BE2C (cell line): ENCODE data around the gene PHETA2.

Experiments
- DNase-seq: peaks from one replicate; pipeline ENCODE4 v3.0.0-alpha.2; 2020
- H3K27me3 ChIP-seq: fragments of 250-450 bp; sonication (Bioruptor Pico); 2 replicates; pipeline ENCODE4 v1.5.1; 2020; ENCODE audit warnings: mild to moderate bottlenecking
- H3K36me3 ChIP-seq: fragments of 250-450 bp; sonication (Bioruptor Pico); 2 replicates; pipeline ENCODE4 v1.5.1; 2020; ENCODE audit warnings: mild to moderate bottlenecking
- H3K4me1 ChIP-seq: fragments of 250-450 bp; sonication (Bioruptor Pico); 2 replicates; pipeline ENCODE4 v1.5.1; 2020
- H3K4me3 ChIP-seq: 2 replicates; pipeline ENCODE4 v1.5.1; 2011; ENCODE audit warnings: low read depth, low read length
- H3K9me3 ChIP-seq: fragments of 250-450 bp; sonication (Bioruptor Pico); 2 replicates; pipeline ENCODE4 v1.5.1; 2020
- TF ChIP-seq, protein P1 (sequence below): IDR thresholded peaks from 2 replicates; pipeline ENCODE4 v1.5.1; 2012; ENCODE audit warnings: mild to moderate bottlenecking, low read depth, low read length

The PHETA2 gene

DNA sequence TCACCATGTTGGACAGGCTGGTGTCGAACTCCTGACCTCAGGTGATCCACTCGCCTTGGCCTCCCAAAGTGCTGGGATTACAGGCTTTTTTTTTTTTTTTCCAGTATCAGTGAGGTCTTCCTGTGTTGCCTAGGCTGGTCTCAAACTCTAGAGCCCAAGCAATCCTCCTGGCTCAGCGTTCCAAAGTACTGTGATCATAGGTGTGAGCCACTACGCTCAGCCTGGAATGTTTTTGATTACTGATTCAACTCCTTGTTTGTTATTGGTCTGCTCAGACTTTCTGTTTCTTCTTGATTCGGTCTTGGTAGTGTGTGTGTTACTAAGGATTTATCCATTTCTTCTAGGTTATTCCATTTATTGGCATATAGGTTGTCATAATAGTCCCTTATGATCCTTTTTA is 34.8 kb upstream of the PHETA2 start:
- Histone ChIP-seq H3K36me3 (no peaks in the 10 kb centered on the region), H3K9me3 (no peaks in the 10 kb centered on the region)
- TF ChIP-seq, protein P1, sequence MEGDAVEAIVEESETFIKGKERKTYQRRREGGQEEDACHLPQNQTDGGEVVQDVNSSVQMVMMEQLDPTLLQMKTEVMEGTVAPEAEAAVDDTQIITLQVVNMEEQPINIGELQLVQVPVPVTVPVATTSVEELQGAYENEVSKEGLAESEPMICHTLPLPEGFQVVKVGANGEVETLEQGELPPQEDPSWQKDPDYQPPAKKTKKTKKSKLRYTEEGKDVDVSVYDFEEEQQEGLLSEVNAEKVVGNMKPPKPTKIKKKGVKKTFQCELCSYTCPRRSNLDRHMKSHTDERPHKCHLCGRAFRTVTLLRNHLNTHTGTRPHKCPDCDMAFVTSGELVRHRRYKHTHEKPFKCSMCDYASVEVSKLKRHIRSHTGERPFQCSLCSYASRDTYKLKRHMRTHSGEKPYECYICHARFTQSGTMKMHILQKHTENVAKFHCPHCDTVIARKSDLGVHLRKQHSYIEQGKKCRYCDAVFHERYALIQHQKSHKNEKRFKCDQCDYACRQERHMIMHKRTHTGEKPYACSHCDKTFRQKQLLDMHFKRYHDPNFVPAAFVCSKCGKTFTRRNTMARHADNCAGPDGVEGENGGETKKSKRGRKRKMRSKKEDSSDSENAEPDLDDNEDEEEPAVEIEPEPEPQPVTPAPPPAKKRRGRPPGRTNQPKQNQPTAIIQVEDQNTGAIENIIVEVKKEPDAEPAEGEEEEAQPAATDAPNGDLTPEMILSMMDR: no peak

DNA sequence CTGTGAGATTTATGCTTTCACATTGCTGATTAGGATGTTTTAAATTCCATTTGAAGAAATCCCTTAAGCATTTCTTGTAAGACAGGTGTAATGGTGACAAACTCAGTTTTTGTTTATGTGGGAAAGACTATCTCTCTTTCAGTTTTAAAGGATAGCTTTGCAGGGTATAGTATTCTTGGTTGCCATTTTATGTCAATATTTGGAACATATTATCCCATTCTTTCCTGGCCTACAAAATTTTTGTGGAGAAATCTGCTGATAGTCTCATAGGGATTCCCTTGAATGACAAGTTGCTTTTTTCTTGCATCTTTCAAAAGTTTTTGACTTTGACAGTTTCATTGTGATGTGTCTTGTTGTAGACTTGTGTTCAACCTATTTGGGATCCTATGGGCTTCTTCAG is 32.3 kb upstream of the PHETA2 start:
- Histone ChIP-seq H3K9me3 (no peaks in the 10 kb centered on the region), H3K27me3 (no peaks in the 10 kb centered on the region), H3K4me3 (no peak overlapping the region), H3K36me3 (no peaks in the 10 kb centered on the region), H3K4me1 (no peaks in the 10 kb centered on the region)
- no peak for DNase-seq
- TF ChIP-seq, protein P1: no peak

More for the DNA sequence above, 34.8 kb upstream of the PHETA2 start:
- no peak for DNase-seq
- no peak overlapping the region for H3K4me3 ChIP-seq
- no peaks in the 10 kb centered on the region; the same call in 1 of the 2 replicates for H3K4me1 ChIP-seq
- no peaks in the 10 kb centered on the region for H3K27me3 ChIP-seq

DNA sequence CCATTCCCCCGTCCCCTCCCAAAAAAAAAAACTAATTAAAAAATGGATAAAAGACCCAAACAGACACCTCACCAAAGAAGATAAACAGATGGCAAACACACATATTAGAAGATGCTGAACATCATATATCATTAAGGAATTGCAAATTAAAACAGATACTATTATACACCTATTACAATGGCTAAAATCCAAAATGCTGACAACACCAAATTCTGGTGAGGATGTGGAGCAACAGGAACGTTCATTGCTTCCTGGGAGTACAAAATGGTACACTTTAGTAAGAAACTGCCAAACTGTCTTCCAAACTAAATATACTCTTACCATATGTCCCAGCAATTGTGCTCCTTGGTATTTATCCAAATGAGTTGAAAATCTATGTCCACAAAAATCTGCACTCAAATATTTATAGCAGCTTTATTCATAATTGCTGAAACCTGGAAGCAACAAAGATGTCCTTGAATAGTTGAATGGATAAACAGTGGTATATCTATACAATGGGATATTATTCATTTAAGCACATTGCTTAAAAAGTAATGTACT is 23.3 kb upstream of the PHETA2 start:
- Histone ChIP-seq H3K9me3 (no peaks in the 10 kb centered on the region), H3K4me1 (no peaks in the 10 kb centered on the region), H3K4me3 (no peak overlapping the region), H3K27me3 (no peaks in the 10 kb centered on the region), H3K36me3 (no peaks in the 10 kb centered on the region)
- no peak for DNase-seq
- TF ChIP-seq, protein P1: no peak

DNA sequence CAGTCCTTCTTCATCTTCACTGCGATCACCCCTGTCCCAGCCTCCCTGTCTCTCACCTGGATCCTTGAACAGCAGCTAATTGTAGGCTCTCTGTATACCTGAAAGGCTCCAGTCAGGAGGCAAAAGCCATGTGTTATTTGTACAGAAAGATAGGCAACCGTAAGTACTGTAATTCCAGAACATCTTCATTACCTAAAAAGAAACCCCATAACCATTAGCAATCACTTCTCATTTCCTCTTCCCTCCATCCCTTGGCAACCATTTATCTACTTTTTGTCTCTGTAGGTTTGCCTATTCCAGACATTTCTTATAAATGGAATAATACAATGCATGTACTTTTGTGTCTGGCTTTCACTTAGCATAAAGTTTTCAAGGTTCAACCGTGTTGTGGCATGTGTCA is 21.3 kb upstream of the PHETA2 start:
- no peaks in the 10 kb centered on the region; the same call in 1 of the 2 replicates for H3K27me3 ChIP-seq
- no peaks in the 10 kb centered on the region for H3K4me1 ChIP-seq
- H3K9me3 ChIP-seq: no peaks in the 10 kb centered on the region
- H3K36me3 ChIP-seq: no peaks in the 10 kb centered on the region
- H3K4me3 ChIP-seq: no peak overlapping the region
- no peak for DNase-seq
- TF ChIP-seq, protein P1: no peak

DNA sequence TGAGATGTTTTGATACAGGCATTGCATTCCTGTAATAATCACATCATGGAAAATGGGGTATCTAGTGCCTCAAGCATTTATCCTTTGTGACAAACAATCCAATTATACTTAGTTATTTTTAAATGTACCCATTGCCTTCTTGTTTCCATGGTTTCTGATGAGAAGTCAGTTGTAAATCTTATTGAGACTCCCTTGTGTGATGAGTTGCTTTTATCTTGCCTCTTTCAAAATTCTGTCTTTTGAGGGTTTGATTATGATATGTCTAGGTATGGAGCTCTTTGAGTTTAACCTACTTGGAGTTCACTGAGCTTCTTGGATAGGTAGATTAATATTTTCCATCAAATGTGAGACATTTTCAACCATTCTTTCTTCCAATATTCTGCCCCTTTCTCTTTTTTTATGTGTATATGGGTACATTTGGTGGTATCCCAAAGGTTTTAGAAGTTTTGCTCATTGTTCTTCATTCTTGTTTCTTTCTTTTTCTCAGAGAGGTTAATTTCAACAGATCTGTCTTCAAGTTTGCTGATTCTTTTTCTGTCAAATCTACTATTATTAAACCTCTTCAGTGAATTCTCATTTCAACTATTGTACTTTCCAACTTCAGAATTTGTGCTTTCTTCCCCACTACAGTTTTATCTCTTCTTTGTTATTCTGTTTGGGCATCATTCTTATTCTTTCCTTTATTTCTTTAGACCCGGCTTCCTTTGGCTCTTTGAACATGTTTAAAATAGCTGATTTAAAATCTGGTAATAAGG is 17.1 kb upstream of the PHETA2 start:
- Histone ChIP-seq H3K9me3 (no peaks in the 10 kb centered on the region), H3K4me3 (no peak overlapping the region), H3K36me3 (peaks cover 3% of the 10 kb centered on the region), H3K27me3 (no peaks in the 10 kb centered on the region; the same call in 1 of the 2 replicates), H3K4me1 (no peaks in the 10 kb centered on the region)
- no peak for DNase-seq
- TF ChIP-seq, protein P1: no peak

DNA sequence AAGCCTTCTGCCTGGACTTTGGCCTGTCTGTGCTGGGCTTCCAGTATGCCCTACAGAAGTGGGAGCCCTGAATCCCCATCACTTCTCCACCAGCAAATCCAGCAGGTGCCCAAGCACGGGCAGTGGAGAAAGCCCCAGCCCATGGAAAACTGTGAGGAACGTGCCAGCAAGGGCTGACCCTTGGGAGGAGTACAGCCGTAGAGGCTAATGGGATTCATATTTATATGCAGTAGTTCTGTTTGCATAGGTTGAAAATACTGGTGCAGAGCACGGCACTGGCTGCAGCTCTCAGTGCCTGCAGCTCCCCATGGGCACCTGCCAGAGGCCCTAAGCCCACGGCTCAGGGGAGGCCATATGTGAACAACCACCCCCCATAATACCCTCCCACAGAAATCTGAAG is 13.6 kb upstream of the PHETA2 start:
- TF ChIP-seq, protein P1: no peak
- peaks cover 4% of the 10 kb centered on the region for H3K36me3 ChIP-seq
- no peak overlapping the region for H3K4me3 ChIP-seq
- DNase-seq: no peak
- no peaks in the 10 kb centered on the region for H3K4me1 ChIP-seq
- no peaks in the 10 kb centered on the region; the same call in 1 of the 2 replicates for H3K27me3 ChIP-seq
- H3K9me3 ChIP-seq: no peaks in the 10 kb centered on the region
